ENCODE data around the gene AFMID.

GRCh38 chr17:78208486-78208885 lies 21.3 kb downstream of the AFMID start:
- no peak for TF ChIP-seq TAF1 (IDR thresholded peaks at IDR 0.05; ENCODE audit: borderline replicate concordance, insufficient read depth, low read length)
- no peak for TF ChIP-seq POLR2AphosphoS5 (IDR thresholded peaks at IDR 0.05; ENCODE audit: low read depth, low read length)
- TF ChIP-seq SIN3A (IDR thresholded peaks at IDR 0.05; ENCODE audit: borderline replicate concordance, insufficient read depth, low read length), result no peak
- no peak for TF ChIP-seq REST (IDR thresholded peaks at IDR 0.05; ENCODE audit: insufficient read depth in 1 of 2, low read depth in 2 of 2, low read length in 2 of 2)
